Stimulated activated naive B cell treated with anti-CD40 and anti-IgM and Interleukin-4, amounts not matched to agents 10 μg/mL and 1 μg/mL and 100 μg/mL, for 72 hours (primary cell): ENCODE results near the gene EPS8L2.

ENCODE experiments used
- ATAC-seq, 2 donors: fragments of 150-1000 bp; cut with Tn5 transposase; replicated peaks; 2 replicates each; pipeline ENCODE4 v1.10.0; 2021; ENCODE audit warnings: moderate library complexity in 1 of 2
- DNase-seq: peaks from one replicate; pipeline ENCODE4 v3.0.0; 2021
- H3K27ac Mint-ChIP-seq: one replicate; pipeline ENCODE4 v1.8.0; 2022; ENCODE audit warnings: mild to moderate bottlenecking, mixed read lengths
- H3K27me3 Mint-ChIP-seq, 2 donors: one replicate each; pipeline ENCODE4 v1.8.0; 2022; ENCODE audit warnings: mixed read lengths in 2 of 2
- H3K36me3 Mint-ChIP-seq, 2 donors: one replicate each; pipeline ENCODE4 v1.8.0; 2022; ENCODE audit warnings: mixed read lengths in 2 of 2, mild to moderate bottlenecking in 1 of 2
- H3K4me1 Mint-ChIP-seq, 2 donors: one replicate each; pipeline ENCODE4 v1.8.0; 2022; ENCODE audit warnings: mixed read lengths in 2 of 2, mild to moderate bottlenecking in 1 of 2
- H3K4me3 Mint-ChIP-seq, 2 donors: one replicate each; pipeline ENCODE4 v1.8.0; 2022; ENCODE audit warnings: mild to moderate bottlenecking in 2 of 2, mixed read lengths in 2 of 2, moderate library complexity in 1 of 2
- H3K9me3 Mint-ChIP-seq, 2 donors: one replicate each; pipeline ENCODE4 v1.8.0; 2022; ENCODE audit warnings: mixed read lengths in 2 of 2, mild to moderate bottlenecking in 1 of 2

Gene EPS8L2

GRCh38 chr11:771617-772204 lies 65.7 kb downstream of the EPS8L2 start:
- peaks cover 9 to 36% of the 10 kb centered on the region in 2 donors for H3K4me1 Mint-ChIP-seq
- no peaks in the 10 kb centered on the region for H3K27me3 Mint-ChIP-seq
- no peak for ATAC-seq
- no peak overlapping the region for H3K27ac Mint-ChIP-seq
- H3K9me3 Mint-ChIP-seq = no peaks in the 10 kb centered on the region
- DNase-seq = no peak
- peaks cover 25 to 29% of the 10 kb centered on the region in 2 donors for H3K36me3 Mint-ChIP-seq
- no peak overlapping the region for H3K4me3 Mint-ChIP-seq

- H3K27ac Mint-ChIP-seq = no peak overlapping the region
- DNase-seq = no peak
- H3K36me3 Mint-ChIP-seq = peaks cover 18 to 27% of the 10 kb centered on the region in 2 donors
- H3K9me3 Mint-ChIP-seq = no peaks in the 10 kb centered on the region
- no peak overlapping the region for H3K4me3 Mint-ChIP-seq
- no peak for ATAC-seq
- H3K4me1 Mint-ChIP-seq = peaks cover 9 to 37% of the 10 kb centered on the region in 2 donors
- H3K27me3 Mint-ChIP-seq = no peaks in the 10 kb centered on the region
Measured at GRCh38 chr11:772429-773390, 66.7 kb downstream of the EPS8L2 start.

GRCh38 chr11:773425-773824 lies 67.4 kb downstream of the EPS8L2 start:
- DNase-seq = no peak
- peak overlapping the region; percentile 47 for H3K27ac Mint-ChIP-seq
- peaks cover 18 to 24% of the 10 kb centered on the region in 2 donors for H3K36me3 Mint-ChIP-seq
- H3K9me3 Mint-ChIP-seq = no peaks in the 10 kb centered on the region
- H3K4me3 Mint-ChIP-seq = no peak overlapping the region
- peaks cover 9 to 40% of the 10 kb centered on the region in 2 donors for H3K4me1 Mint-ChIP-seq
- H3K27me3 Mint-ChIP-seq = no peaks in the 10 kb centered on the region
- no peak for ATAC-seq

GRCh38 chr11:773830-774229 lies 67.8 kb downstream of the EPS8L2 start:
- ATAC-seq (no peak), DNase-seq (no peak)
- H3K36me3 Mint-ChIP-seq = peaks cover 20 to 25% of the 10 kb centered on the region in 2 donors
- no peaks in the 10 kb centered on the region for H3K9me3 Mint-ChIP-seq
- H3K27ac Mint-ChIP-seq = no peak overlapping the region
- H3K4me1 Mint-ChIP-seq = peaks cover 10 to 44% of the 10 kb centered on the region in 2 donors
- H3K4me3 Mint-ChIP-seq = no peak overlapping the region
- no peaks in the 10 kb centered on the region for H3K27me3 Mint-ChIP-seq

GRCh38 chr11:774873-775592 lies 69.0 kb downstream of the EPS8L2 start:
- H3K27me3 Mint-ChIP-seq = no peaks in the 10 kb centered on the region
- no peak for ATAC-seq
- peak overlapping the region; percentile 29 to 54 for H3K4me3 Mint-ChIP-seq
- peak overlapping the region; percentile 69 for H3K27ac Mint-ChIP-seq
- peaks cover 20 to 21% of the 10 kb centered on the region in 2 donors for H3K36me3 Mint-ChIP-seq
- H3K4me1 Mint-ChIP-seq = peaks cover 15 to 47% of the 10 kb centered on the region in 2 donors
- no peaks in the 10 kb centered on the region for H3K9me3 Mint-ChIP-seq
- no peak for DNase-seq

- H3K4me1 Mint-ChIP-seq = peaks cover 15 to 47% of the 10 kb centered on the region in 2 donors
- H3K9me3 Mint-ChIP-seq = no peaks in the 10 kb centered on the region
- peak overlapping the region; percentile 94 for H3K27ac Mint-ChIP-seq
- peaks cover 12 to 26% of the 10 kb centered on the region in 2 donors for H3K36me3 Mint-ChIP-seq
- DNase-seq = no peak
- no peak for ATAC-seq
- peak overlapping the region; percentile 98 to 99 for H3K4me3 Mint-ChIP-seq
- H3K27me3 Mint-ChIP-seq = no peaks in the 10 kb centered on the region
Measured at GRCh38 chr11:776263-776560, 70.2 kb downstream of the EPS8L2 start.

- ATAC-seq = peak; percentile 52 to 53
- H3K4me1 Mint-ChIP-seq = peaks cover 15 to 47% of the 10 kb centered on the region in 2 donors
- H3K27me3 Mint-ChIP-seq = no peaks in the 10 kb centered on the region
- H3K4me3 Mint-ChIP-seq = peak overlapping the region; percentile 98 to 99
- H3K9me3 Mint-ChIP-seq = no peaks in the 10 kb centered on the region
- peaks cover 13 to 26% of the 10 kb centered on the region in 2 donors for H3K36me3 Mint-ChIP-seq
- peak overlapping the region; percentile 94 for H3K27ac Mint-ChIP-seq
- no peak for DNase-seq
Measured at GRCh38 chr11:776561-777287, 70.7 kb downstream of the EPS8L2 start.
